GM19023 (cell line): ENCODE data around the gene GPR183.
A peak's percentile ranks its signal among the peaks of the same experiment; 100 is the strongest.

Experiments used
- ATAC-seq: cut with Tn5 transposase; IDR thresholded peaks from one replicate; pipeline ENCODE4 v1.9.1; 2021; ENCODE audit warnings: mild to moderate bottlenecking, moderate library complexity; ENCODE audit not compliant: unreplicated experiment

The GPR183 gene

DNA sequence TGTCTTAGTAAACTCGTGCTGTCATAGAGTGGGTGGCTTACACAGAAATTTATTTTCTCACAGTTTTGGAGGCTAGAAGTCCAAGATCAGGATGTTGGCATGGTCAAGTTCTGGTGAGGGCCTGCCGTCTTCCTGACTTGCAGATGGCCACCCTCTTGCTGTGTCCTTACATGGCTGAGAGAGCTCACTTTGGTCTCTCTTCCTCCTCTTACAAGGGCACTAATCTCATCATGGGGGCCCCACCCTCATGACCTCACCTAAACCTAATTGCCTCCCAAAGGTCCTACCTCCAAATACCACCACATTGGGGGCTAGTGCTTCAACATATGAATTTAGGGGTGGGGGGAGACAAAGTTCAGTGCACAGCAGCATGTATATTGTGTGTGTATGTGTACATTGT, 34.7 kb downstream of the GPR183 start:
- ATAC-seq: no peak

- no peak for ATAC-seq
Measured at GRCh38 chr13:99271249-99271648, 36.0 kb downstream of the GPR183 start.

DNA sequence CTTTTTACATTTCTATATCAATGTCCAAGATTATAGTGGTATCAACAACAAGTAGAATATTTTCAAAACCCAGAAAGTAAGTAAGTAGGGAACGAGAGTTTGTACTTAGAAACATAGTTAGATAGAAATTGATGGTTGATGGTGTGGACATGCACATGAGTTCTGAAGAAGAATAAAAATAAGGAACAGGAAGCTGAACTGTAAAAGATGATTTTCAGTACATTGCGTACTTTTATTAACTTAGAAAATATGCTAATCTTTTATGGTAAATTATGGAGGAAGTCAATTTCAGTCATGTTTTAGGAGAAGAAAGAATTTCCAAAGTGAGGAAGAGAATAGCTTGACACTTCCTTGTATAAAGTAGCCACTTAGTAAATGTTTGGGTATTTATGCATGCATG, 36.7 kb downstream of the GPR183 start:
- no peak for ATAC-seq

DNA sequence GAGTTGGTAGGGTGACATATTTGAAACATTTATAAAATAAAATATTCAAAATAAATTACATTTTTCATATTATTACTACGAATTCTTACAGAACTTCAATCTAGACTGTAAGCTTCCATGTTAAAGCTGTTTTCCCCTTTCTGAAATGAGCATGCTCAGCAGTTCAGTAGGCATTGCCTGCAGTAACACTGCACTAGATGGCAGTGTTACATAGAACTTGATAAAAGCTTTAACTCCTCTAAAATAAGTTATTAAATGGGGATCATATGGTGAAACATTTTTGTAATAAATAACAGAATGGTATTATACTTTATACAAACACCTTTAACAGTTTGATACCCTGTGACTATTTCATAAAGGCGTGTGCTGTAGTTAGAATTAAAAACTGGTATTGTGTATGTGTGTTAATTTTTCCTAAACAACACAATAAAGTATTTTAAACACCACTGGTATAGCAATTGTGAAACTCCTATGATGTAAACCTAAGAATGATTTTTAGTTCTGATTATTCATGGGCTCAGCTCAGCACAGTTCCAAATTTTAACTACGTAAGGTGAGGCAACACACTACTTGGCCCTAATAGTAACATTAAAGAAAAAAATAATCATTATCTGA, 37.5 kb downstream of the GPR183 start:
- peak; percentile 76 for ATAC-seq

DNA sequence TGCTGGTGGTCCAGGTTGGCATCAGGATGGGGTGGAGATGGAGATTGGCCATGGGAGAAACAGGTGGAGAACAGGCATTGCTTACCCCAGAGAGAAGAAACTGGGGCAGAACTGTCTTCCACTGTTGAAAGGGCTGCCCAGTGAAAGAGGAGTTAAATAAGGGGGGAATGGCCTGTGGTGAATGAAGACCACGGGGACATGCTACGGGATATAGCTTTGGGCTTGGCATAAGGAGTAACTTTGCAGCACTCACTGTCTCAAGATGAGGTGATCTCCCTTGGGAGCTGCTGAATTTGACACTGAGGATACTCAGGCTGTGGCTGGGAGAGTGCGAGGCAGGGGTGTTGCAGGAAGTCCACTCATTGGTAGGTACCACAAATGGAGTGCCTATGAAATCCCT, 38.4 kb downstream of the GPR183 start:
- ATAC-seq: no peak

GRCh38 chr13:99267927-99268326, 39.3 kb downstream of the GPR183 start:
- no peak for ATAC-seq

GRCh38 chr13:99266827-99267226, 40.4 kb downstream of the GPR183 start:
- no peak for ATAC-seq

DNA sequence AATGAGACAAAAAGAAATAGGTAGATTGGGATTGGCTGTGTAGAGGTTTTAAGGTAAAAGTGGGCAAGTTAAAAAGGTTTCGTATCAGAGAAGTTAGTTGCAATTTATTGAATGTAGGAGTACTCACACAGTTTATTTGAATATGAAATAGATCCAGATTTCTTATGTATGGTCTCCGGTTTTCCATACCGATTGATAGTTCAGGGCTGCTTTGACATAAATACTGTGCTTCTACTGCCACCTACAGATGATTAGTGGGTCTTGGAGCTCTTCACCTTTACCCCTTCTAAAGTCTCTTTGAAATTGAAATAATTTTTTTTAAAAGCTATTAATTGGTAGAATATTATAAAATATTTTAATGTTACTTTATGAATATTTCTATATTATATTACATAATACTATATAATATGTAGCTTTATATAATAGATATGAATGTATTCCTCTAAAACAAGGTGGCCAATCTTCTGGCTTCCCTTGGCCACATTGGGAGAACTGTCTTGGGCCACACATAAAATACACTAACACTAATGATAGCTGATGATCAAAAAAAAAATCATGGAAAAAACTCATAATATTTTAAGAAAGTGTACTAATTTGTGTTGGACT, 41.3 kb downstream of the GPR183 start:
- ATAC-seq: no peak

- ATAC-seq: no peak
Measured at GRCh38 chr13:99265162-99265800, 41.9 kb downstream of the GPR183 start.

DNA sequence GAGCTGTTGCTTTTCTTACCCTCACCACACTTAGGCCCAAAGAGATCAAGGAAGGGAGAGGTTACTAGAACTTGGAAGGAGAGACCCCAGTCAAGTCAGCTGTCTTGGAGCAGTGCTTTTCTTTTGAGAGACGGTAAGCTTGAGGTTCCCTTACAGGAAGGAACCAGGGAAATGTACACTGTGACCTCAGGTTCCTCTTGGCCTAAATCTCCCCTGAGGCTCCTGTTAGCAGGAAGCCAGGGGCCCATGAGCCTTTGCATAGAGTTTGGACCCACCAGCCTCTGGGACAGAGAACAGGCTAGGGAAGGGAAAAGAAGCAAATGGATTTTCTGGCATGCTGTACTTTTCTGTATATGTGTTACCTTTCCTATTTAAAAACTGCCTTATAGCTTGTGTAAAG, 43.1 kb downstream of the GPR183 start:
- ATAC-seq: no peak

DNA sequence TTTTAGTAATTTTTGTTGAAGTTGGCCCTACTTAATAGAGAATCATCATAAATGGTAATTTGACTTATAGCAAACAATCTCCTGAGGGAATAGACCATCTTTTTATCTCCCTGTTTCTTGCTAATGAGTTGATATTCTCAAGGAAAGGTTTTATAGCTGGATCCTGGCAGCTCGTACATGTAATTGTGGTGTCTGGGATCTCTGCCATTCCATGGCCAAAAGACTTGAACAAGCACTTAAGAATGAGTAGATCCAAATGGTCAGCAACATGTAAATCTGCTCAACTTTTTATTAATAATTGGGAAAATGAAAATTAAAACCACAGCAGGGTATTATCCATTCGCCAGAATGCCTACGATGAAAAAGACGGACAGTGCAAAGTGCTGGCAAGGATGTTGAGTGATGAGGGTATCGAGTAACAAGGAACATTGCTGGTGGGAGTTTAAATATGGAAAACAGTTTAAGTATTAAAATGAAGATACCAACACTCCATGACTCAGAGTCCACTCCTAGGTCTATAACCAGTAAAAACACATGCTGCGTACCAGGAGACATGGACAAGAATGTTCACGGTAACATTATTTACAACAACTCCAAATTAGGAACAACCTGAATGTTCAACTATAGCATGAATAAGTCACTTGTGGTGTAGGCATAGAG, 43.9 kb downstream of the GPR183 start:
- ATAC-seq: no peak

GRCh38 chr13:99261059-99261458, 46.1 kb downstream of the GPR183 start:
- no peak for ATAC-seq

GRCh38 chr13:99260216-99260615, 47.0 kb downstream of the GPR183 start:
- no peak for ATAC-seq

GRCh38 chr13:99258946-99259345, 48.3 kb downstream of the GPR183 start:
- peak; percentile 67 for ATAC-seq

- peak; percentile 89 for ATAC-seq
Measured at GRCh38 chr13:99258210-99258860, 48.9 kb downstream of the GPR183 start, which contains the start of gene GPR18. Gene GPR18 (minus strand): TSS chr13:99258379. CDS start chr13:99255872, 2,507 bp downstream.

DNA sequence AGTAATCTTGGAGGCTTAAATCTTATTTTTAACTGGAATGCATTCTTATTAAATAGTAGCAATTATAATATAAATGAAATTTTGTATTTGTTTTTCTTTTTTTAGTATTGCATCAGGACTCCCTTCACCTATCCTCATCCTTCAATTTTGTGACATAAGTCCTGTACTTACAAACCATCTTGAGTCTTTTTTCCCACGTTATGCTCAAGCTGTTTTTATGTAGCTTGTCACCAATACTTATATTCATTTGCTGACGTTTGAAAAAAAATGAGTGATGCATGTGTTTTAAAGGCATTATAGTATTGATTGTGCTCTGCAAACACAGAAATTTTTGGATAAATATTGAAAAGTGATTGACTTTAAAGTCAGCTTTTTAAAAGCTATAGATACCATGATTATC, 49.9 kb downstream of the GPR183 start:
- no peak for ATAC-seq

GRCh38 chr13:99256709-99257108, 50.5 kb downstream of the GPR183 start:
- ATAC-seq: no peak

DNA sequence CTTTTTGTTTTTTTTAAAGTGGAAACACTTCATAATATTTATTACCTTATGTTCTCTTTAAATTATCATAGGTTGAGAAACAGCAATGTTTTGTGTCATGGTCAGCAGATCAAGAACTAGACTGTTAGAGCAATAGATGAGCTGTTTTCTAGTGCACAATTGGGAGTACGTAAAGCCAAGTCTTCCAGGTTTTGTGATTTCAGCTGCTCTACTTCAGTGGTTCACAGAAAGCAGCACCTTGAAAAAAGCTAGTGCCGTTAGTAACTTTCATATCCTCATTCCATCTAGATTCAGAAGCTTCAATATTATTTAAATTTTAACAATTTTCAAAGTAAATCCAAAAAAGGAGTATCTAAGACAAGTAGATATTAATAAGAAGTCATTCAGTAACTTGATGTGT, 50.9 kb downstream of the GPR183 start:
- no peak for ATAC-seq

DNA sequence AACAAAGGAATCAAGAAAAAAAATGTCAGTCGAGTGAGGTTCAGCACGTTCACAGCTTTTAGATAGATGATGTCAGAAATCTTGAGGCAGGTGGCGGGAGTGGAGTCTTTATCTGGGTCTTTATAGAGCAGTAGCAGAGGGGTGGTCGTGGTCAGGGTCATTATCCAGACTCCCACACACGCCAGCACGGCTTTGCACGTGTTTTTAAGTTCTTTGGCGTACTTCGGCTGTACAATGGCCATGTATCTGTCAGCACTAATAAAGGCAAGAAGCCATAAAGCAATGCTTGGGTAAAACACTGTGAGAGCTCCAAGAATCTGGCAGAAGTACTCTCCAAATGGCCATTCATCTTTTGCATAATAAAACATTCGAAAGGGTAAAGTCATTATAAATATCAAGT, 51.9 kb downstream of the GPR183 start:
- no peak for ATAC-seq

- no peak for ATAC-seq
Measured at GRCh38 chr13:99254830-99255229, 52.4 kb downstream of the GPR183 start.

- no peak for ATAC-seq
Measured at GRCh38 chr13:99251921-99252320, 55.3 kb downstream of the GPR183 start.
